ENCODE results near the gene SLC25A46. TPM values are rescaled to one million over a fixed set of nuclear protein-coding genes. Genes with fewer than 3 reads are reported as not detected.
"Not testable (repeated sequence)": the region's sequence is repeated elsewhere in the genome, so short reads cannot be mapped to it uniquely, and the experiment has no call there.

Gene SLC25A46
- total and polyA plus RNA-seq, 2 experiments from 2014 or later, result 27.2 to 40.4 TPM

DNA sequence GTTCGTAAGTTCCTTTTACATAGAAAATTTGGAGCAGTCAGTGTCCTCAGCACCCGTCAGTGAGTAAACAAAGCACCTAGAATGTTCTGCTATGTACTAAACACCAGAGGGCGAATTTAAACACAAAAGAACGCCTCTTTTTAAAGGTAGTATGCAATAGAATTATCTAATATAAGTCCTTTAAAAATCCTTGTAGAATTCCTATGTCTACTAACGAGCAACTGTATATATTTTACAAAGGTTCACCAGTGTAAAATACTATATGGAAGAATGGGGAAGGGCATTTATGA is 11.8 kb upstream of the SLC25A46 start:
- H3K27me3 ChIP-seq, result no peaks in the 10 kb centered on the region
- no peaks in the 10 kb centered on the region for H3K36me3 ChIP-seq
- no peaks in the 10 kb centered on the region for H3K4me1 ChIP-seq (ENCODE audit: low read depth)
- no peak overlapping the region for H3K27ac ChIP-seq
- H3K9me3 ChIP-seq (ENCODE audit: low read depth), result no peaks in the 10 kb centered on the region
- TF ChIP-seq, protein P1, sequence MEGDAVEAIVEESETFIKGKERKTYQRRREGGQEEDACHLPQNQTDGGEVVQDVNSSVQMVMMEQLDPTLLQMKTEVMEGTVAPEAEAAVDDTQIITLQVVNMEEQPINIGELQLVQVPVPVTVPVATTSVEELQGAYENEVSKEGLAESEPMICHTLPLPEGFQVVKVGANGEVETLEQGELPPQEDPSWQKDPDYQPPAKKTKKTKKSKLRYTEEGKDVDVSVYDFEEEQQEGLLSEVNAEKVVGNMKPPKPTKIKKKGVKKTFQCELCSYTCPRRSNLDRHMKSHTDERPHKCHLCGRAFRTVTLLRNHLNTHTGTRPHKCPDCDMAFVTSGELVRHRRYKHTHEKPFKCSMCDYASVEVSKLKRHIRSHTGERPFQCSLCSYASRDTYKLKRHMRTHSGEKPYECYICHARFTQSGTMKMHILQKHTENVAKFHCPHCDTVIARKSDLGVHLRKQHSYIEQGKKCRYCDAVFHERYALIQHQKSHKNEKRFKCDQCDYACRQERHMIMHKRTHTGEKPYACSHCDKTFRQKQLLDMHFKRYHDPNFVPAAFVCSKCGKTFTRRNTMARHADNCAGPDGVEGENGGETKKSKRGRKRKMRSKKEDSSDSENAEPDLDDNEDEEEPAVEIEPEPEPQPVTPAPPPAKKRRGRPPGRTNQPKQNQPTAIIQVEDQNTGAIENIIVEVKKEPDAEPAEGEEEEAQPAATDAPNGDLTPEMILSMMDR (IDR thresholded peaks at IDR 0.05; ENCODE audit: low read depth, low read length), result no peak
- peak overlapping the region; percentile 44 for H3K4me3 ChIP-seq
- DNase-seq (ENCODE audit: low read depth in 1 of 2, low spot score in 1 of 2), result peak in 1 of 2 donors; percentile 10

DNA sequence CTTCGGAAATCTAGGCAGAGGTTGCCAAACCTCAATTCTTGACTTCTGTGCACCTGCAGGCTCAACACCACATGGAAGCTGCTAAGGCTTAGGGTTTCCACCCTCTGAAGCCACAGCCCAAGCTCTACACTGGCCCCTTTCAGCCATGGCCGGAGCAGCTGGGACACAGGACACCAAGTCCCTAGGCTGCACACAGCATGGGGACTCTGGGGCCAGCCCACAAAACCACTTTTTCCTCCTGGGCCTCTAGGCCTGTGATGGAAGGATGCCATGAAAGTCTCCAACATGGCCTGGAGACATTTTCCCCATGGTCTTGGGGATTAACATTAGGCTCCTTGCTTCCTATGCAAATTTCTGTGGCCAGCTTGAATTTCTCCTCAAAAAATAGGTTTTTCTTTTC is 7.3 kb upstream of the SLC25A46 start:
- H3K4me1 ChIP-seq (ENCODE audit: low read depth); DNase-seq (ENCODE audit: low read depth in 1 of 2, low spot score in 1 of 2); H3K4me3 ChIP-seq; H3K36me3 ChIP-seq; H3K9me3 ChIP-seq (ENCODE audit: low read depth); H3K27me3 ChIP-seq; H3K27ac ChIP-seq: not testable (repeated sequence)

DNA sequence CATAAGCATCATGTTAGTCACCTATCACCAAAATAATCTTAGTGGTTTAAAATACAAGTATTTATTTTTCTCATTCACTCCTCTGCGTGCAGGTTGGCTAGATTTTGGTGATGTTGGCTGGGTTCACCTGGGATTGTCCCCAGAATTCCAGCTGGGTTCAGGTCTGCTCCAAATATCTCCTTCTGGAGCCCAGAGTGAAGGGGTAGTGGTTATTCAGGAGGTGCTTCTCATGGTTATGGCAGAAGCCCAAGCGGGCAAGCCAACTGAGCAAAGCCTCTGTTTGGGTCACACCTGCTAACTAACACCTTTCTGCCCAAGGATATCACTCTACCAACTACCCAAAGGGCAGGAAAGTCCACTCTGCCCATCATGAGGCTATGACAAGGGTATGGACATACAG is 4.7 kb upstream of the SLC25A46 start:
- no peaks in the 10 kb centered on the region for H3K9me3 ChIP-seq (ENCODE audit: low read depth)
- H3K36me3 ChIP-seq, result no peaks in the 10 kb centered on the region
- DNase-seq (ENCODE audit: low read depth in 1 of 2, low spot score in 1 of 2), result no peak
- no peak overlapping the region for H3K27ac ChIP-seq
- H3K4me1 ChIP-seq (ENCODE audit: low read depth), result no peaks in the 10 kb centered on the region
- H3K4me3 ChIP-seq, result no peak overlapping the region
- TF ChIP-seq, protein P1 (IDR thresholded peaks at IDR 0.05; ENCODE audit: low read depth, low read length), result no peak
- H3K27me3 ChIP-seq, result peaks cover 4% of the 10 kb centered on the region

DNA sequence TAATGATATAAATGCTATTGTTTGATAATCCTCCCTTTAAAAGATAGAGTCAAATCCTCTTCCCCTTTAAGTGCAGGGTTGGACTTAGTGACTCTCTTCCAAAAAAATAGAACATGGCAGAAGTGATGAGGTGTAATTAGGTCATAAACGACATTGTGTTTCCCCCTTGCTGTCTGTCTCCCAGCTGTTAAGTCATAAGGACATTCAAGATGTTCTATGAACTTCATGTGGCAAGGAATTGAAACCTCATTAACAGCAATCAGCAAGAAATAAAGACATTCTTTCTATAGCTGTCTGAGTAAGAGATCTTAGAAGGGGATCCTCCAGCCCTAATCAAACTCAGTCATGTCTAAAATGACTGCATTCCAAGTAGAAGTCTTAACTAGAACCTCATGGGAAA is 3.3 kb upstream of the SLC25A46 start:
- no peak overlapping the region for H3K27ac ChIP-seq
- peaks cover 4% of the 10 kb centered on the region for H3K27me3 ChIP-seq
- no peaks in the 10 kb centered on the region for H3K9me3 ChIP-seq (ENCODE audit: low read depth)
- no peaks in the 10 kb centered on the region for H3K4me1 ChIP-seq (ENCODE audit: low read depth)
- DNase-seq (ENCODE audit: low read depth in 1 of 2, low spot score in 1 of 2), result no peak
- no peak overlapping the region for H3K4me3 ChIP-seq
- TF ChIP-seq, protein P1 (IDR thresholded peaks at IDR 0.05; ENCODE audit: low read depth, low read length), result no peak
- H3K36me3 ChIP-seq, result no peaks in the 10 kb centered on the region

DNA sequence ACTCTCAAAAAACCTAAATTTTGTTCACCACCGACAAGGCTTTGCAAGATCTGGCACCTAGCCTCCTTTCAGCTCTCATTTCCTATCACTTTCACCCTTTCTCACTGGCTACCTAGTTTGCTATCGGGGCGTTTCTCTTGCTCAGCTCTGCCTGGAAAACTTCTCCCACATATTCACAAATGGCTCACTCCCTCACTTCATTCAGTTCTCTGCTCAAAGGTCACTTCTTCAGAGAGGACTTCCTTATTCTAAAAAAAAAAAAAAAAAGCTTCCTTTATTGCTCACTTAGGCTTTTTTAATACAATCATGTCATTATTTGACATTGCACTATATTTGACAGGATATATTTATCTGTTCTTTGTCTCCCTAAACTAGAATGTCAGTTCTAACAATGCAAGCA is 2.1 kb upstream of the SLC25A46 start:
- no peaks in the 10 kb centered on the region for H3K36me3 ChIP-seq

DNA sequence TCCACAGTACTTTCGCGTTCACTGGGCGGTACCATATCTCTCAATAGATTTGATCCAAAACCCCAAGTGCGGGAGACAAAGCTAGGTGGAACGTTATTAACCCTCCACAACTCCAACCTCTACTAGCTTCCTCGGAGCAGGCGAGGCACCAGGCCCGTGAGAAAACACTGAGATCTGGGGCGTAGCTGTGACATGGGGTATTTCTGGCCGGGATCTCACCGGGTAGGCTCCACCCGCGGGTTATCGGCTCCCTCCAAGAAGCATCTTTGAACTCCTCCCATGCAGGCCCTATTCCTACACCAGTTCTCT is 350 bp upstream of the SLC25A46 start:
- TF ChIP-seq, protein P1 (IDR thresholded peaks at IDR 0.05; ENCODE audit: low read depth, low read length), result no peak
- Histone ChIP-seq H3K9me3 (ENCODE audit: low read depth) (no peaks in the 10 kb centered on the region), H3K4me1 (ENCODE audit: low read depth) (no peaks in the 10 kb centered on the region), H3K4me3 (peak overlapping the region; percentile 81), H3K27ac (peak overlapping the region; percentile 69), H3K36me3 (no peaks in the 10 kb centered on the region), H3K27me3 (peaks cover 4% of the 10 kb centered on the region)
- DNase-seq (ENCODE audit: low read depth in 1 of 2, low spot score in 1 of 2), result no peak

More for the DNA sequence above, 2.1 kb upstream of the SLC25A46 start:
- DNase-seq (ENCODE audit: low read depth in 1 of 2, low spot score in 1 of 2), result no peak
- no peak overlapping the region for H3K4me3 ChIP-seq
- no peaks in the 10 kb centered on the region for H3K4me1 ChIP-seq (ENCODE audit: low read depth)
- no peaks in the 10 kb centered on the region for H3K9me3 ChIP-seq (ENCODE audit: low read depth)
- no peak overlapping the region for H3K27ac ChIP-seq
- TF ChIP-seq, protein P1 (IDR thresholded peaks at IDR 0.05; ENCODE audit: low read depth, low read length), result no peak
- peaks cover 4% of the 10 kb centered on the region for H3K27me3 ChIP-seq

Data from cardiac muscle cell (in vitro differentiated cells and primary cell).